ENCODE measurements around the gene IL1RAPL1.

DNA sequence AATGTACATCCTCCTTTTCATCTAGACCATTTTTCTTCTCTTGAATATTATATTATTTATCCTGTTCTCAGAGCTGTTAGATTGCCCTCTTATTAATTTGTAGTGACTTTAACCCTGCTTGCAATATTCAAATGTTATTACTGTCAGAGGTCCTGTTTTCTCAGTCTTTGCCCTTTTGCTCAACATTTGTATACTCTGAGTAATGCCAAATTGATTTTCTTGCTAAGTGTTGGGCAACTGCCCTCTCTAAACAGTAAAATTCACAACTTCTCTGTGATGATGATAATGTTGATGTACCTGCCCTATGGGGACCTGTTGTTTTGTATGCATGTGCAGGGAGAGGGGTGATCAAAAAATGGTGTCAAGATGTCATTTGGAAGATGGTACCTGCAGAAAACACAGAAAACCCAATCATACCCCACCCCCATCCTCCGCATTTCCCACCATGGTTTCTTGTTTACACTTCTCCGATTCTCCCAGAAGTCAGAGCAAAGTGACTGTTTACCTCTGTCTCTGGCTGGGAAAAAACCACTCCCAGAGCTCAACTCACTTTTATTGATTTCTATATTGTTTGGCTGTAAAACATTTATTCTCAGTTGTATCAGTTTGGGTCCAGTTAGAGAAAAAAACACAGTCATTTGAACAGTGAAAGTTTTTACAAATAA is 694.0 kb downstream of the IL1RAPL1 start:
- no peak for TF ChIP-seq GATA3 (IDR thresholded peaks at IDR 0.05; ENCODE audit: low read depth, low read length)
- no peak for TF ChIP-seq GATA2 (IDR thresholded peaks at IDR 0.05; ENCODE audit: low read depth, low read length)
